NCI-H2029 (cell line): ENCODE data around the gene KCNQ1.

ENCODE experiments used
- DNase-seq: peaks from one replicate; lab custom pipeline; 2025; lab: John Stamatoyannopoulos, UW

Gene KCNQ1

GRCh38 chr11:2766166-2766565, 321.4 kb downstream of the KCNQ1 start:
- no peak for DNase-seq

GRCh38 chr11:2767071-2767470, 322.3 kb downstream of the KCNQ1 start:
- DNase-seq = no peak

- DNase-seq = no peak
These were observed 323.0 kb downstream of the KCNQ1 start for GRCh38 chr11:2767801-2768200.

GRCh38 chr11:2768471-2769408, 323.9 kb downstream of the KCNQ1 start:
- no peak for DNase-seq

GRCh38 chr11:2769409-2770095, 324.7 kb downstream of the KCNQ1 start:
- DNase-seq = no peak

GRCh38 chr11:2770096-2770751, 325.4 kb downstream of the KCNQ1 start:
- no peak for DNase-seq

- no peak for DNase-seq
These were observed 326.0 kb downstream of the KCNQ1 start for GRCh38 chr11:2770761-2771301.

GRCh38 chr11:2771758-2772466, 327.1 kb downstream of the KCNQ1 start:
- DNase-seq = no peak

GRCh38 chr11:2772544-2773031, 327.8 kb downstream of the KCNQ1 start:
- DNase-seq = no peak

- no peak for DNase-seq
These were observed 329.6 kb downstream of the KCNQ1 start for GRCh38 chr11:2774173-2775082.

- peak; percentile 4 for DNase-seq
These were observed 330.3 kb downstream of the KCNQ1 start for GRCh38 chr11:2775083-2775625.

- DNase-seq = no peak
These were observed 331.0 kb downstream of the KCNQ1 start for GRCh38 chr11:2775626-2776350.

GRCh38 chr11:2776351-2777061, 331.7 kb downstream of the KCNQ1 start:
- DNase-seq = no peak

GRCh38 chr11:2777386-2777785, 332.6 kb downstream of the KCNQ1 start:
- DNase-seq = no peak

GRCh38 chr11:2777871-2778629, 333.2 kb downstream of the KCNQ1 start:
- DNase-seq = no peak

GRCh38 chr11:2778630-2779498, 334.1 kb downstream of the KCNQ1 start:
- no peak for DNase-seq

GRCh38 chr11:2779499-2779980, 334.7 kb downstream of the KCNQ1 start:
- DNase-seq = no peak
